Endothelial cell of umbilical vein (primary cell): ENCODE results near the gene HTN1. TPM values are rescaled to one million over a fixed set of nuclear protein-coding genes. Genes with fewer than 3 reads are reported as not detected.

ENCODE experiments used
- BruUV-seq: library from RNA; stranded (reverse); fragments of 400-500 nt; replicated peaks from 2 replicates; lab custom pipeline; 2021; lab: Mats Ljungman, UMichigan
- CTCF ChIA-PET: fragments of 300-600, 350-600 bp; sonication (Branson Sonifier 250); formaldehyde crosslinking; loops from one replicate; lab custom pipeline; 2021; ENCODE audit warnings: antibody characterized with exemption, inconsistent platforms; lab: Charles Lee
- POLR2A ChIA-PET: fragments of 300-600, 350-600 bp; sonication (Branson Sonifier 250); formaldehyde crosslinking; loops from one replicate; lab custom pipeline; 2021; ENCODE audit warnings: antibody characterized with exemption, inconsistent platforms; lab: Charles Lee
- DNase-seq: peaks from one replicate; pipeline ENCODE4 v3.0.0-alpha.2; 2011; ENCODE audit warnings: low read depth, low spot score
- FAIRE-seq: peaks from 2 replicates; lab custom pipeline; 2011; peaks lifted over from hg19 to GRCh38; lab: Jason Lieb, UNC
- H2AFZ ChIP-seq: 2 replicates; pipeline ENCODE4 v1.6.0; 2012; ENCODE audit warnings: low read depth, low read length, control low read depth, inconsistent platforms
- H3K27ac ChIP-seq: 2 replicates; pipeline ENCODE4 v1.5.1; 2011; ENCODE audit warnings: low read depth, mild to moderate bottlenecking, control low read depth, low read length, moderate library complexity; ENCODE audit not compliant: insufficient read depth
- H3K27me3 ChIP-seq, 2 experiments: 2 replicates each; pipeline versions ENCODE4 v1.6.0 to v1.6.1; 2011; ENCODE audit warnings: low read length in 2 of 2, mixed read lengths in 1 of 2; ENCODE audit not compliant: control insufficient read depth in 2 of 2, insufficient read depth in 2 of 2
- H3K36me3 ChIP-seq, 2 experiments: 2 replicates in 1 of 2; 3 replicates in 1 of 2; pipeline ENCODE4 v1.5.1; 2011; ENCODE audit warnings: low read length in 2 of 2, mild to moderate bottlenecking in 1 of 2, moderate library complexity in 1 of 2; ENCODE audit not compliant: control insufficient read depth in 2 of 2, insufficient read depth in 2 of 2; ENCODE audit errors: extremely low read depth in 1 of 2
- H3K4me1 ChIP-seq: 3 replicates; pipeline ENCODE4 v1.5.1; 2011; ENCODE audit warnings: mild to moderate bottlenecking, low read length; ENCODE audit not compliant: control insufficient read depth, insufficient read depth; ENCODE audit errors: extremely low read depth
- H3K4me2 ChIP-seq: 2 replicates; pipeline ENCODE4 v1.6.1; 2011; ENCODE audit warnings: low read length, control low read depth, mixed read lengths; ENCODE audit not compliant: insufficient read depth
- H3K4me3 ChIP-seq, 3 experiments: fragments of 200-600 bp in 1 of 3; sonication (generic), shearing (Covaris generic) in 1 of 3; replicated peaks in 1 of 3; 2 replicates each; pipeline ENCODE4 v1.5.1; 2011 to 2016; ENCODE audit warnings: control low read depth in 3 of 3, low read length in 3 of 3, mild to moderate bottlenecking in 2 of 3, inconsistent platforms in 1 of 3, low read depth in 1 of 3, moderate library complexity in 1 of 3; ENCODE audit not compliant: insufficient read depth in 1 of 3
- H3K79me2 ChIP-seq: 2 replicates; pipeline ENCODE4 v1.6.0; 2012; ENCODE audit warnings: low read length, inconsistent platforms; ENCODE audit not compliant: control insufficient read depth, insufficient read depth
- H3K9ac ChIP-seq: replicated peaks from 2 replicates; pipeline ENCODE3; 2011; ENCODE audit warnings: low read length, control low read depth; ENCODE audit not compliant: insufficient read depth; ENCODE audit errors: extremely low read depth
- H3K9me1 ChIP-seq: replicated peaks from 3 replicates; pipeline ENCODE4 v1.6.0; 2011; ENCODE audit warnings: mild to moderate bottlenecking, low read length; ENCODE audit not compliant: control insufficient read depth, insufficient read depth; ENCODE audit errors: extremely low read depth
- H3K9me3 ChIP-seq: replicated peaks from 2 replicates; pipeline ENCODE4 v1.5.1; 2012; ENCODE audit warnings: low read length, inconsistent platforms; ENCODE audit not compliant: control insufficient read depth, insufficient read depth
- H4K20me1 ChIP-seq: replicated peaks from 2 replicates; pipeline ENCODE3; 2011; ENCODE audit warnings: mild to moderate bottlenecking, low read length; ENCODE audit not compliant: control insufficient read depth, insufficient read depth; ENCODE audit errors: extremely low read depth
- EZH2 ChIP-seq: IDR thresholded peaks from 2 replicates; pipeline ENCODE4 v1.6.1; 2012; ENCODE audit warnings: borderline replicate concordance, low read depth, mild to moderate bottlenecking, moderate library complexity, low read length, inconsistent platforms; ENCODE audit not compliant: severe bottlenecking
- FOS ChIP-seq: IDR thresholded peaks from 2 replicates; pipeline ENCODE4 v1.6.1; 2011; ENCODE audit warnings: mild to moderate bottlenecking, low read length, moderate library complexity, borderline replicate concordance; ENCODE audit not compliant: insufficient read depth
- GATA2 ChIP-seq: IDR thresholded peaks from 2 replicates; pipeline ENCODE4 v1.7.0; 2011; ENCODE audit warnings: low read depth, mild to moderate bottlenecking, moderate library complexity, mixed read lengths, low read length; ENCODE audit not compliant: insufficient read length, insufficient read depth
- JUN ChIP-seq: IDR thresholded peaks from 2 replicates; pipeline ENCODE4 v1.6.1; 2011; ENCODE audit warnings: borderline replicate concordance, low read depth; ENCODE audit not compliant: insufficient read length, insufficient read depth
- MYC ChIP-seq: IDR thresholded peaks from one replicate; pipeline ENCODE4 v1.6.1; 2011; ENCODE audit warnings: mild to moderate bottlenecking, low read depth, low read length
- POLR2A ChIP-seq: IDR thresholded peaks from 2 replicates; pipeline ENCODE4 v1.6.1; 2012; ENCODE audit warnings: low read depth, mild to moderate bottlenecking, control low read depth, low read length
- POLR2AphosphoS5 ChIP-seq: IDR thresholded peaks from 2 replicates; pipeline ENCODE4 v1.6.1; 2012; ENCODE audit warnings: low read depth, mild to moderate bottlenecking, control low read depth, low read length, moderate library complexity; ENCODE audit not compliant: insufficient read depth
- dilution Hi-C: fragments of 300-500 bp; cut with MboI; formaldehyde crosslinking; loops from one replicate; pipeline ENCODE4 v1.15.0; 2019; ENCODE audit warnings: low sequenced_read_pairs; ENCODE audit not compliant: extremely low pct_ligation_motif_present
- intact Hi-C: fragments of 100-400 bp; cut with micrococcal nuclease; formaldehyde crosslinking; loops from one replicate; pipeline ENCODE4 v1.10.0; 2022
- polyA plus RNA-seq, 4 experiments: library from polyadenylated mRNA; depleted of rRNA in 3 of 4; stranded (reverse) in 3 of 4; unstranded in 1 of 4; fragments of >200 nt; gene quantifications; 2 replicates each; pipeline versions ENCODE4 v1.2.1 to v1.2.3, GENCODE V29; 2011 to 2012; ENCODE audit warnings: missing spikeins in 1 of 4
- total RNA-seq: library from RNA; stranded (reverse); gene quantifications from 2 replicates; pipeline ENCODE4 v1.2.3, GENCODE V29; 2021
- TF ChIP-seq, protein P1 (sequence below): IDR thresholded peaks from 2 replicates; pipeline ENCODE4 v1.6.1; 2011; ENCODE audit not compliant: insufficient read depth, insufficient read length
- TF ChIP-seq, protein P2 (sequence below), 2 donors: IDR thresholded peaks; 1 replicate in 1 of 2; 2 replicates in 1 of 2; pipeline ENCODE4 v1.5.1; 2011; ENCODE audit warnings: low read length in 2 of 2, mild to moderate bottlenecking in 2 of 2, moderate library complexity in 2 of 2, control low read depth in 1 of 2, inconsistent platforms in 1 of 2, low read depth in 1 of 2; ENCODE audit not compliant: insufficient read depth in 1 of 2; ENCODE audit errors: extremely low read depth in 1 of 2

Gene HTN1
- total and polyA plus RNA-seq, 2 donors (not counting 3 experiments of a cell fraction or from before 2014, with no cell fraction given): not detected

DNA sequence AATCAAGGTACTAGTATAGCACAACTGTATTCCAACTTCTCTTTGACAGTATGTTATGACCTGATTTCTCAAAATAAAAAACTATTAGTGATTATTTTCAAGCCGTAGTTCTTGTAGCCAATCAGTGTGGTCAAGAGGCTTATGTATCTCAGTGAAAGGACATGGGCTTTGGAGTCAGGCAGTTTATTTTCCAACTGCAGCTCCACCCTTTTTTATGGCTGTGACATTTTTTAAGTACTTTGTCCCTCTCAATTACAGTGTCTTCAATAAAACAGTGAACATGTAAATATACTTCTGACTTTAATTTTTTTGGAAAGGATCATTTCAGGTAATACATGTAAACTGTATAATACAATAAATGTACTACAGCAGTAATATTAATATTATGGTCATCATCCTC, 30.0 kb downstream of the HTN1 start:
- DNase-seq (no peak), FAIRE-seq (no peak)
- no TSS peak for BruUV-seq
- Histone ChIP-seq H4K20me1 (no peaks in the 10 kb centered on the region), H3K9me3 (no peaks in the 10 kb centered on the region), H3K9me1 (no peaks in the 10 kb centered on the region), H2AFZ (no peak overlapping the region), H3K4me1 (no peaks in the 10 kb centered on the region), H3K9ac (no peak overlapping the region), H3K79me2 (no peaks in the 10 kb centered on the region), H3K4me3 (no peak overlapping the region), H3K27me3 (no peaks in the 10 kb centered on the region), H3K4me2 (no peak overlapping the region), H3K36me3 (no peaks in the 10 kb centered on the region), H3K27ac (no peak overlapping the region)
- dilution Hi-C loops (no loop called here), intact Hi-C loops (no loop called here)
- CTCF ChIA-PET: no interaction called here
- POLR2A ChIA-PET: no interaction called here
- TF ChIP-seq, protein P1, sequence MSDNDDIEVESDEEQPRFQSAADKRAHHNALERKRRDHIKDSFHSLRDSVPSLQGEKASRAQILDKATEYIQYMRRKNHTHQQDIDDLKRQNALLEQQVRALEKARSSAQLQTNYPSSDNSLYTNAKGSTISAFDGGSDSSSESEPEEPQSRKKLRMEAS: no peak
- TF ChIP-seq MYC (no peak), GATA2 (no peak), JUN (no peak), POLR2A (no peak), FOS (no peak), EZH2 (no peak), POLR2AphosphoS5 (no peak)
- TF ChIP-seq, protein P2, sequence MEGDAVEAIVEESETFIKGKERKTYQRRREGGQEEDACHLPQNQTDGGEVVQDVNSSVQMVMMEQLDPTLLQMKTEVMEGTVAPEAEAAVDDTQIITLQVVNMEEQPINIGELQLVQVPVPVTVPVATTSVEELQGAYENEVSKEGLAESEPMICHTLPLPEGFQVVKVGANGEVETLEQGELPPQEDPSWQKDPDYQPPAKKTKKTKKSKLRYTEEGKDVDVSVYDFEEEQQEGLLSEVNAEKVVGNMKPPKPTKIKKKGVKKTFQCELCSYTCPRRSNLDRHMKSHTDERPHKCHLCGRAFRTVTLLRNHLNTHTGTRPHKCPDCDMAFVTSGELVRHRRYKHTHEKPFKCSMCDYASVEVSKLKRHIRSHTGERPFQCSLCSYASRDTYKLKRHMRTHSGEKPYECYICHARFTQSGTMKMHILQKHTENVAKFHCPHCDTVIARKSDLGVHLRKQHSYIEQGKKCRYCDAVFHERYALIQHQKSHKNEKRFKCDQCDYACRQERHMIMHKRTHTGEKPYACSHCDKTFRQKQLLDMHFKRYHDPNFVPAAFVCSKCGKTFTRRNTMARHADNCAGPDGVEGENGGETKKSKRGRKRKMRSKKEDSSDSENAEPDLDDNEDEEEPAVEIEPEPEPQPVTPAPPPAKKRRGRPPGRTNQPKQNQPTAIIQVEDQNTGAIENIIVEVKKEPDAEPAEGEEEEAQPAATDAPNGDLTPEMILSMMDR (IDR thresholded peaks at IDR 0.05; ENCODE audit: extremely low read depth in 1 of 2, insufficient read depth in 1 of 2, low read depth in 1 of 2, low read length in 2 of 2): no peak
